Measurements from ENCODE around the gene ALDH3A1.

The ALDH3A1 gene

DNA sequence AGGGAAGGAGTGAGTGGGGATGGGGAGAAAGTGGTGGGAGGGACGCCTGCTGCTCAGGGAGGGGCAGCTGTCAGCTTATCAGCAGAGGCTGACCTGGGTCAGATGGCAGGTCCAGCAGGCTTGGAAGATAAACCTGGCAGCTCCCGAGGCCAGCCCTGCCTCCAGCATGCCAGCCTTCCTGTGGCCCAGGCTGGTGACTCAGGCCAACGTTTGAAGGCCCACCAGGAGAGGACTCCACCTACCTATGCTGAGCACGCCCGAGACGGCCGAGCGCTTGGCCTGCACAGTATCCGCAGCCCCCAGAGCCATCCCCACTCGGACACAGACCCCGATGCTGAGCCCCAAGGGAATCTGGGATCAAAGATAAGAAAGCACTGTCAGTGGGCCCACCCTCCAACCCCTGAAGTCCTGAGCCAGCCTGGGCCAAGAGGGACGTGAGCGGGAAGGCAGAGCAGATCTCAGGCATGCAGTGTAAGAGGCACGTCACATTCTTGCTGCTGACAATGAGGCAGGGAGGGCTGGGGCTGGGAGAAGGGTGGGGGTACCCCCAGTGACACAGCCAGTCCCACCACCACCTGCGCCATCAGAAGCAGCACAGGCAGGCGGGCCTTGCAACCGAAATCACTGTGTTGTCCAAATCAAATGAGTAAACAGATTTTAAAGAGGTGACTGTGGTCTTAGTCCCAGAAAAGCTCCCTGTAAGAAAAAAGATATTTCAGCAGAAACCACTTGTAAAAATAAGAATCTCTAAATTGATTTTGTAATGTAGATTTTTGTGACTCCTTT lies 44.1 kb downstream of the ALDH3A1 start:
- DNase-seq (ENCODE audit: low read depth, low spot score) = no peak

- no peak for DNase-seq (ENCODE audit: low read depth, low spot score)
Measured at GRCh38 chr17:19703106-19703827, 44.8 kb downstream of the ALDH3A1 start.

DNA sequence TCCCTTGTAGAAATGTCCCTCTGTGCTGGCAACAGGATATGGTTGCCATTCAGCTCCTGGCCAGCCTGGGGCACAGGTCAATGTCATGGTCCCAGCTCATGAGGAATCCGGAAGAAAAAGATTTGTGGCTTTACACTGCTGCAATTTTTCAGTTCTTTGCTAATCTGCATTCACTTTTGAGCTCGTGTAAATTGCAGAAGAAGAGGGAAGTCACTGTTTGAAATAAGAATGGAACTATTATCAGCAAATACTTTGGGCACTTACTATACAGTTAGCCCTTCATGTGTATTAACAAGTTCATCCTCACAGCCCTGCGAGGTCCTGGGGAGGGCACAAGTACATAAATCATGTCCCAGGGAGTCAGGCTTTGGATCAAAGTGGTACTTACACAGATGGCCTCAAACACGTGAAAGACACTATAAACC lies 45.9 kb downstream of the ALDH3A1 start:
- no peak for DNase-seq (ENCODE audit: low read depth, low spot score)

Measured in iPS DF 19.7 (cell line).